ENCODE data around the gene SPG7.

DNA sequence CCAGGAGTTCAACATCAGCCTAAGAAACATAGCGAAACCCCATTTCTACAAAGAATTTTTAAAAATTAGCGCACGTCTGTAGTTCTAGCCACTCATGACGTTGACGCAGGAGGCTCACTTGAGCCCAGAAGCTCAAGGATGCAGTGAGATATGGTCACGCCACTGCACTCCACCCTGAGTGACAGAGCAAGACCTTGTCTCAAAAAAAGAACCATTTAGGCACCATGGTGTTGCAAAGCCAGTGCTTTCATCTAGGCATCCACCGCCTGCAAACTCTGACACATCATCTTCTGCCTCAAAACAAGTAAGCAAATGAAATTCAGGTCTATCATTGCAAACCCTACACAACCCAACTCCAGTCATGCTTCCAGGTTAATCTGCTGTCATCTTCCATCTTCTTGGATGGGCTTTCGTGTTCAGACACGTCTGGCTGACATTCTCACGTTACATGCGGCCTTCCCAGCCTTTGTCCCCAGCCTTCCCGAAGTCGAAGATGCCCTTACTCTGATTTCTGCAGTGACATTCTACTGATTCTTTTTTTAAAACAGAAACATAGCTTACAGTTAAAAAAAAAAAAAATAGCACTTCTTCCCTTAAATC, 26.7 kb upstream of the SPG7 start:
- TF ChIP-seq ESRRA (IDR thresholded peaks at IDR 0.05; ENCODE audit: borderline replicate concordance, low read length) (no peak), RAD21 (conservative IDR thresholded peaks at IDR 0.05 in 1 of 2, IDR thresholded peaks at IDR 0.05 in 1 of 2) (no peak), POLR2A (IDR thresholded peaks at IDR 0.05; ENCODE audit: low read length) (no peak), EP300 (IDR thresholded peaks at IDR 0.05) (no peak)
